Measurements from ENCODE around the gene TSC22D1. TPM values are rescaled to one million over a fixed set of nuclear protein-coding genes. Genes with fewer than 3 reads are reported as not detected.

Gene TSC22D1
- total and polyA plus RNA-seq, 7 donors: 34.5 to 203 (median 121) TPM

- WGBS, 3 donors: 74 to 82% (median 79%) methylated on average over 15 of the region's 15 CpGs
- no peak for ATAC-seq
- intact Hi-C loops (cut with DNase I): no loop called here
These were observed 171.6 kb downstream of the TSC22D1 start for GRCh38 chr13:44404261-44405132.

GRCh38 chr13:44403461-44404056, 172.6 kb downstream of the TSC22D1 start:
- intact Hi-C loops (cut with DNase I): no loop called here
- no peak for TF ChIP-seq CTCF (IDR thresholded peaks at IDR 0.05)
- Histone ChIP-seq H3K9me3 (no peaks in the 10 kb centered on the region), H3K4me3 (no peak overlapping the region), H3K4me1 (no peaks in the 10 kb centered on the region), H3K27ac (no peak overlapping the region), H3K27me3 (ENCODE audit: insufficient read depth in 3 of 3, low read length in 2 of 3) (no peaks in the 10 kb centered on the region), H3K36me3 (ENCODE audit: insufficient read depth in 1 of 2, low read depth in 1 of 2) (no peaks in the 10 kb centered on the region)
- no peak for DNase-seq
- 53 to 64% (median 60%) methylated on average over 11 of the region's 11 CpGs for WGBS, 3 donors
- peak in 1 of 4 donors; percentile 11 for ATAC-seq

More at GRCh38 chr13:44404261-44405132, 171.6 kb downstream of the TSC22D1 start:
- H3K27me3 ChIP-seq (ENCODE audit: insufficient read depth in 3 of 3, low read length in 2 of 3): no peaks in the 10 kb centered on the region
- TF ChIP-seq CTCF (IDR thresholded peaks at IDR 0.05): no peak
- H3K4me3 ChIP-seq: no peak overlapping the region
- no peak for DNase-seq
- H3K4me1 ChIP-seq: no peaks in the 10 kb centered on the region
- no peaks in the 10 kb centered on the region for H3K36me3 ChIP-seq (ENCODE audit: insufficient read depth in 1 of 2, low read depth in 1 of 2)
- H3K9me3 ChIP-seq: no peaks in the 10 kb centered on the region
- no peak overlapping the region for H3K27ac ChIP-seq

- Histone ChIP-seq H3K27ac (no peak overlapping the region), H3K27me3 (ENCODE audit: insufficient read depth in 3 of 3, low read length in 2 of 3) (no peaks in the 10 kb centered on the region), H3K4me1 (no peaks in the 10 kb centered on the region), H3K4me3 (no peak overlapping the region), H3K36me3 (ENCODE audit: insufficient read depth in 1 of 2, low read depth in 1 of 2) (no peaks in the 10 kb centered on the region), H3K9me3 (no peaks in the 10 kb centered on the region)
- ATAC-seq (no peak), DNase-seq (no peak)
- 80 to 85% (median 84%) methylated on average over 13 of the region's 13 CpGs for WGBS, 3 donors
- no peak for TF ChIP-seq CTCF (IDR thresholded peaks at IDR 0.05)
- intact Hi-C loops (cut with DNase I): no loop called here
These were observed 173.2 kb downstream of the TSC22D1 start for GRCh38 chr13:44402899-44403445.

GRCh38 chr13:44401577-44401976, 174.6 kb downstream of the TSC22D1 start:
- 50 to 76% (median 68%) methylated on average over 2 of the region's 2 CpGs for WGBS, 3 donors
- Histone ChIP-seq H3K36me3 (ENCODE audit: insufficient read depth in 1 of 2, low read depth in 1 of 2) (no peaks in the 10 kb centered on the region), H3K27ac (no peak overlapping the region), H3K9me3 (no peaks in the 10 kb centered on the region), H3K27me3 (ENCODE audit: insufficient read depth in 3 of 3, low read length in 2 of 3) (no peaks in the 10 kb centered on the region), H3K4me1 (peaks cover 2% of the 10 kb centered on the region), H3K4me3 (no peak overlapping the region)
- no peak for DNase-seq
- ATAC-seq: no peak
- TF ChIP-seq CTCF (IDR thresholded peaks at IDR 0.05): no peak
- intact Hi-C loops (cut with DNase I): no loop called here

Data from psoas muscle (tissue), 8 donors.